ENCODE measurements around the gene FAF1. TPM values are rescaled to one million over a fixed set of nuclear protein-coding genes. Genes with fewer than 3 reads are reported as not detected.

The FAF1 gene
- total RNA-seq, 4 donors from 2014 or later: 72.0 to 107 (median 92.0) TPM

DNA sequence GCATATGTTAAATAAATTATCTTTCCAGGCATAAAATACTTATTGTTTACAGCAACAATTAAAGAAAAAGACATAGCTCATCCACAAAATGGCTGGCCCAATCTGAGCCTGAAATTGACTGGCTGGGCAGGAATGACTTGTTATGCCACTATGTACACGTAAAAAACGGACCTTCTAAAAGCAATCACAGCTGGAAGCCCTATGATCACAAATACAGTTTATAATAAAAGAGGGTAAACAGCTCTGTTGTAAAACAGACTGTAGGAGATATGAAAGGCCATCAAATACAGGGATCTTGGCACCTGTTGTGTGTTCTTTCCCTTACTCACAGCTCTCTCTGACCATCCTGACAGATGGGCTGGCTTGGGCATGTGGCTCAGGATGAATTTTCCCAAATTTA, 466.4 kb downstream of the FAF1 start:
- DNase-seq: no peak
- intact Hi-C loops (cut with DNase I; ENCODE audit: low total_unique reads): no loop called here
- no peaks in the 10 kb centered on the region for H3K4me1 ChIP-seq
- H3K4me3 ChIP-seq: no peak overlapping the region
- TF ChIP-seq POLR2A (IDR thresholded peaks at IDR 0.05): no peak
- H3K36me3 ChIP-seq: peaks cover 0 to 40% of the 10 kb centered on the region in 2 donors
- H3K9me3 ChIP-seq: no peaks in the 10 kb centered on the region
- no peaks in the 10 kb centered on the region for H3K27me3 ChIP-seq
- in situ Hi-C loops (cut with MboI; ENCODE audit: low sequenced_read_pairs in 4 of 4): no loop called here
- no peak for ATAC-seq
- no peak overlapping the region for H3K27ac ChIP-seq

GRCh38 chr1:50492142-50492541, 467.9 kb downstream of the FAF1 start:
- Histone ChIP-seq H3K36me3 (peaks cover 0 to 29% of the 10 kb centered on the region in 2 donors), H3K4me1 (no peaks in the 10 kb centered on the region), H3K27ac (no peak overlapping the region), H3K4me3 (no peak overlapping the region), H3K9me3 (no peaks in the 10 kb centered on the region), H3K27me3 (no peaks in the 10 kb centered on the region)
- no peak for TF ChIP-seq POLR2A (IDR thresholded peaks at IDR 0.05)
- TF ChIP-seq, protein P1, sequence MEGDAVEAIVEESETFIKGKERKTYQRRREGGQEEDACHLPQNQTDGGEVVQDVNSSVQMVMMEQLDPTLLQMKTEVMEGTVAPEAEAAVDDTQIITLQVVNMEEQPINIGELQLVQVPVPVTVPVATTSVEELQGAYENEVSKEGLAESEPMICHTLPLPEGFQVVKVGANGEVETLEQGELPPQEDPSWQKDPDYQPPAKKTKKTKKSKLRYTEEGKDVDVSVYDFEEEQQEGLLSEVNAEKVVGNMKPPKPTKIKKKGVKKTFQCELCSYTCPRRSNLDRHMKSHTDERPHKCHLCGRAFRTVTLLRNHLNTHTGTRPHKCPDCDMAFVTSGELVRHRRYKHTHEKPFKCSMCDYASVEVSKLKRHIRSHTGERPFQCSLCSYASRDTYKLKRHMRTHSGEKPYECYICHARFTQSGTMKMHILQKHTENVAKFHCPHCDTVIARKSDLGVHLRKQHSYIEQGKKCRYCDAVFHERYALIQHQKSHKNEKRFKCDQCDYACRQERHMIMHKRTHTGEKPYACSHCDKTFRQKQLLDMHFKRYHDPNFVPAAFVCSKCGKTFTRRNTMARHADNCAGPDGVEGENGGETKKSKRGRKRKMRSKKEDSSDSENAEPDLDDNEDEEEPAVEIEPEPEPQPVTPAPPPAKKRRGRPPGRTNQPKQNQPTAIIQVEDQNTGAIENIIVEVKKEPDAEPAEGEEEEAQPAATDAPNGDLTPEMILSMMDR (IDR thresholded peaks at IDR 0.05 in 4 of 5, conservative IDR thresholded peaks at IDR 0.05 in 1 of 5): no peak
- DNase-seq: no peak
- in situ Hi-C loops (cut with MboI; ENCODE audit: low sequenced_read_pairs in 4 of 4): no loop called here
- ATAC-seq: no peak
- intact Hi-C loops (cut with DNase I; ENCODE audit: low total_unique reads): no loop called here

DNA sequence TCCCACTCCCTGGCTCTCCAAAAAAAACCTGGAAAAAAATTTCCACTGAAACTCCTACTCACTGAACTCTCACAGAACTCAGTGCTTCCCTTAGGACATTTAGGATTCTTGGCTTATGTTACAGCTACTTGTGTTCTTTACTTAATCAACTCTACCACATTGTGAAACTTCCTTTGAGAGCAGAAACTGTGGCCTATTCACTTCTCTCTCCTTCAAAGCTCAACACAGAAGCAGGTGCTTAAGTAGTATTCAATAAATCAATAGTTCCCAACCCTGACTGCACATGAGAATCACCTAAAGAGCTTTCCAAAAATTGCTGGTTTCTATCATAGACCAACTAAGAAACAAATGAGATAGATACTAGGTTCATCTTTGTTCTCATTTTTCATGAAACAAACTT, 468.9 kb downstream of the FAF1 start:
- Histone ChIP-seq H3K4me1 (no peaks in the 10 kb centered on the region), H3K4me3 (no peak overlapping the region), H3K9me3 (no peaks in the 10 kb centered on the region), H3K27ac (no peak overlapping the region), H3K36me3 (peaks cover 0 to 29% of the 10 kb centered on the region in 2 donors), H3K27me3 (no peaks in the 10 kb centered on the region)
- no peak for ATAC-seq
- in situ Hi-C loops (cut with MboI; ENCODE audit: low sequenced_read_pairs in 4 of 4): no loop called here
- no peak for TF ChIP-seq POLR2A (IDR thresholded peaks at IDR 0.05)
- TF ChIP-seq, protein P1 (IDR thresholded peaks at IDR 0.05 in 4 of 5, conservative IDR thresholded peaks at IDR 0.05 in 1 of 5): no peak
- intact Hi-C loops (cut with DNase I; ENCODE audit: low total_unique reads): no loop called here
- DNase-seq: no peak

DNA sequence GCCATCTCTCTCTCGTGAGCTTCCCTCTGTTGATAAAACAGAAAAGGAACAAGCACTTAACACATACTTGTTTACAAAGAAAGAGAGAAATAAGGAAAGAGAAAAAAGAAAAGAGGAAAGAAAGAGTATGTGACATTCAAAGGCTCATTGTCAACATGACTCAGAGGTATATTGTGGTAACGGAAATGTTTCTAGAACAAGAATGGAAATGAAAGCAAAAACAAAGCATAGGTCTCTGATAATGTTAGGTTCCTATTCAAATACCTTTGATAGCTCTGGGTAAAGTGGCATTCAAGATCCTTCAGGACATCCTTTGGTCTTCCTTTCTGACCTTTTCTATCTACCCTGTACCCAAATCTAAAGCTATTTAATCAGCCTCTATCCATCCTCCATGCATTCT, 469.4 kb downstream of the FAF1 start:
- H3K36me3 ChIP-seq: peaks cover 0 to 29% of the 10 kb centered on the region in 2 donors
- no peak for ATAC-seq
- in situ Hi-C loops (cut with MboI; ENCODE audit: low sequenced_read_pairs in 4 of 4): no loop called here

DNA sequence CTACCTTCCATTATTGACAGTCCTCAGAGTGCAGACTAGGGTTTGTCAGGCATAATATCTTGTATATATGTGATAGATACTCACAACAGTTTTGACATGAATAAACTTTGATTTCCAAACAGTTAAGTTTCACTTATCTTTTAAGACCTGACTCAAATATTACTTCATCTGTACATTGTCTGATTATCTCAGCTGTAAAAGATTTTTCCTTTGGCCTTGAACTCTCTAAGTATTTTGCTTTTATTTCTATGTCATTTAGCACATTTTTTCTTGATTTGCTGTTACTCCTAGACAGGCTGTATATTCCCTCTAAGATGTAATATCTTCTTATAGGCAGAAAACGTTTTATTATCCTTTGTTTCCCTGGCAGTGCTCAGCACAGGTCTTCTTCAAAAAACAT, 471.2 kb downstream of the FAF1 start:
- in situ Hi-C loops (cut with MboI; ENCODE audit: low sequenced_read_pairs in 4 of 4): no loop called here
- DNase-seq (no peak), ATAC-seq (no peak)
- Histone ChIP-seq H3K9me3 (no peaks in the 10 kb centered on the region), H3K4me1 (no peaks in the 10 kb centered on the region), H3K4me3 (no peak overlapping the region), H3K27me3 (no peaks in the 10 kb centered on the region), H3K27ac (no peak overlapping the region), H3K36me3 (peaks cover 0 to 29% of the 10 kb centered on the region in 2 donors)
- TF ChIP-seq, protein P1 (IDR thresholded peaks at IDR 0.05 in 4 of 5, conservative IDR thresholded peaks at IDR 0.05 in 1 of 5): no peak
- TF ChIP-seq POLR2A (IDR thresholded peaks at IDR 0.05): no peak
- intact Hi-C loops (cut with DNase I; ENCODE audit: low total_unique reads): no loop called here

More for the DNA sequence above, 469.4 kb downstream of the FAF1 start:
- Histone ChIP-seq H3K27ac (no peak overlapping the region), H3K9me3 (no peaks in the 10 kb centered on the region), H3K4me3 (no peak overlapping the region), H3K4me1 (no peaks in the 10 kb centered on the region), H3K27me3 (no peaks in the 10 kb centered on the region)
- no peak for TF ChIP-seq POLR2A (IDR thresholded peaks at IDR 0.05)
- TF ChIP-seq, protein P1 (IDR thresholded peaks at IDR 0.05 in 4 of 5, conservative IDR thresholded peaks at IDR 0.05 in 1 of 5): no peak
- intact Hi-C loops (cut with DNase I; ENCODE audit: low total_unique reads): no loop called here
- no peak for DNase-seq
